GM13977 (cell line): Measurements from ENCODE around the gene RAD51B.

Experiments
- DNase-seq: peaks from one replicate; pipeline ENCODE4 v3.0.0; 2012; ENCODE audit warnings: low spot score
- CTCF ChIP-seq: IDR thresholded peaks from 2 replicates; pipeline ENCODE4 v1.5.1; 2012; ENCODE audit warnings: mild to moderate bottlenecking, control low read depth; ENCODE audit not compliant: insufficient read depth; ENCODE audit errors: extremely low read depth, missing control alignments
- in situ Hi-C: fragments of 300-500 bp; cut with MboI; formaldehyde crosslinking; loops from one replicate; pipeline ENCODE4 v1.12.0; 2022; ENCODE audit warnings: low sequenced_read_pairs, low pct_unique_long_range_greater_than_20kb, mixed read lengths, inconsistent platforms; ENCODE audit not compliant: unreplicated experiment

Gene RAD51B

GRCh38 chr14:68148276-68148675 is 328.7 kb downstream of the RAD51B start:
- no peak for DNase-seq
- in situ Hi-C loops, result no loop called here
- TF ChIP-seq CTCF, result no peak

- in situ Hi-C loops, result no loop called here
- DNase-seq, result no peak
- no peak for TF ChIP-seq CTCF
These were observed 329.2 kb downstream of the RAD51B start for GRCh38 chr14:68148763-68149162.

GRCh38 chr14:68153275-68153674 is 333.7 kb downstream of the RAD51B start:
- no peak for TF ChIP-seq CTCF
- DNase-seq, result no peak
- in situ Hi-C loops, result no loop called here

- no peak for TF ChIP-seq CTCF
- DNase-seq, result no peak
- in situ Hi-C loops, result no loop called here
These were observed 334.7 kb downstream of the RAD51B start for GRCh38 chr14:68154275-68154674.

- in situ Hi-C loops, result no loop called here
- no peak for TF ChIP-seq CTCF
- no peak for DNase-seq
These were observed 338.4 kb downstream of the RAD51B start for GRCh38 chr14:68157971-68158371.

DNA sequence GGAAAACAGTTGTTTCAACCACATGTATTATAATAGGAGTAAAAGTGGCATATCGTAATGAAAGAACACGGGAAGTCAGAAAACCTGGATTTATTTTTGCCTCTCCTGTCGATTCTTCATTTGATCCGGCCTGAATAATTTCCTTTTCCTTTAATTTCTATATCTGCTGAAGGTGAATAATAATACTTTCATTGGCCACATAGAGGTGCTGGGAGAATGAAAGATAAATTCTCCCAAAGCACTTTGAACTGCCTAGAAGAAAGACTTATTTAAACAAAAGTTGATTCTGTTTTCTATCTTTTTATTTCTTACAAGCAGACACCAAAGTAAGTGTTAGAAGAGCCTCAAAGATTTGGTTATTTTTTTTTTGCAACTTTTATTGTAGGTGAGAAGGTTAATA is 339.1 kb downstream of the RAD51B start:
- in situ Hi-C loops, result no loop called here
- no peak for DNase-seq
- no peak for TF ChIP-seq CTCF
